ENCODE results near the gene IMPDH1.

IMPDH1 gene

DNA sequence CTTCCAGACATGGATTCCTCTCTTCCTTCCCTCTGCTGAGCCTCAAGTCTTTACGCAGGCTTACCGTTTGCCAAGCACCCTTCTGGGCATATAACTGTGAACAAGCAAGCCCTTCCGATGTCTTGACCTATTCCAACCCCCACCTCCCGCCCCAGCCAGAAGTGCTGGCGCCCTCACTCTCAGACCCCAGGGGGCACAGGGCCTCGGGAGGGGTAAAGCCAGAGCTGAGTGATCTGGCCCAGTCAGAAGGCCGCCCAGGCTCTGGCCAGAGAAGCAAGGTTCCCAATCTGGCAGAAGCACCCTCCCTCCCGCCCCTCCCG is 49.5 kb downstream of the IMPDH1 start:
- DNase-seq (ENCODE audit: low read depth in 2 of 2): no peak

GRCh38 chr7:128359939-128360338 is 49.8 kb downstream of the IMPDH1 start:
- no peak for DNase-seq (ENCODE audit: low read depth in 2 of 2)

GRCh38 chr7:128359336-128359735 is 50.4 kb downstream of the IMPDH1 start:
- DNase-seq (ENCODE audit: low read depth in 2 of 2): no peak

DNA sequence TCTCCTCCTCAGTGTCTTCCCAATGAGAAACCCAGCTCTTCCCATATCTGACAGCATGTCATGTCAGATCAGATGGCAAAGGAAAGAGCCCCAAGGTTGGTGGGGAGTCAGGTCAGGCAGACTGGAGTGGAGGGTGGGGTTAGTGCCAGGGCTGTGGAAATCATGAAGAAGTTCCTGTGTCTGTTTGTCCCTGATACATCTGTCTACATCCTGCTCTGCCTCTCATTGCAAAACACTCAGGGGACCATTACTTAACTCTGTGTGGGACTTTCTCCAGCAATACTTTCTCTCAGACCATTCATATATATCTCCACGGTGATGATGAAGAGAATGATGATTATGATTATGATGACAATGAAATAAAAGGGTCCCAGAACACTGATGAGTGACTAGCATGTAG is 51.5 kb downstream of the IMPDH1 start:
- no peak for DNase-seq (ENCODE audit: low read depth in 2 of 2)

- no peak for DNase-seq (ENCODE audit: low read depth in 2 of 2)
Observed at GRCh38 chr7:128357217-128357613, 52.6 kb downstream of the IMPDH1 start.

DNA sequence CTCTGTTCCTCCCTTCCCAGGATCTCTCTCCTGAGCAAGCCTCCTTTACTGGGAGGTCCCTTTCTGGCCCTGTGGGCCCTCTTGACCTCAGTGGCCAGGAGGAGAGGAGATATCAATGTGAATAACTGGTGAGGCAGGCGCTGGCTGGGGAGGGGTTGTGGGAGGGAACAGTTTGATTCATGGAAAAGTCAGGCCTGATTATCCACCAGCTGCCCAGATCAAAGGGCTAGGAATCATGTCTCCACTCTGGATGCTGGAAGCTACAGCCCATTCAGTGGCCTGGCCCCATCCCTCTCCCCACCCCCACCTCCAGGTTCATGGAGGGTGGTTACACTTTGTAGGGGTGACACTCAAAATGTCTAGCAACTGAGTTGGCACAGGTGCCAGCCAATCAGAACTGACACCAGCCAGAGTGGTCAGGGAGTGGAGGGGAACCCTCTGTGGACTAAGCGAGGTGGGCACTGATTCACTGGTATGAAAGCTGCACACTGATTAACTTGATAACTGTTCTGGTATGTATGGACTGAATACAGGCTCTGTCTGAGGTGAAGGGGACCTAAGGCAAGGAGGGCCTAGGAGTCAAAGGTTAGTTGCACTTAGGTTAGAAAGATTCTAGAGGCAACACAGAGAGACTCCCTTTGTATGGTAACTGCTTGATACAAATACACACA is 53.1 kb downstream of the IMPDH1 start:
- DNase-seq (ENCODE audit: low read depth in 2 of 2): no peak

DNA sequence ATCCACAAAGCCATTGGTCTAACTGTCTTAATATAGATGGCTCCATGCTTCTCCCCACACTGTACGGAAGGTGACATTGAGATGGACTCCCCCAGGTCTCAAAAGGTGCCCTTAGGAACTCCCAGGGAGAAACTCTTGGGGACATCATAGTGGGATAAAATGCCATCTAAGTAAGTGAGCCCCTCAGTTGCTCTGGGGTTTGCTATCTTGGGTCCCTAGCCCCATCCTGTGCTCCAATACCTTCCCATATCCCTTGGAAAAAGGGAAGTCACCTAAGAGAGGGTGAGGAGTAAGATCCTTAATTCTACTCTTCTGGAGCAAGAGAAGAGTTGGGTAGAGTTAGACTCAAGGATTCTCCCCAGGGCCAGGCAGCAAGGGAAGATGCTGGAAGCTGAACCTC is 56.2 kb downstream of the IMPDH1 start:
- no peak for DNase-seq (ENCODE audit: low read depth in 2 of 2)

GRCh38 chr7:128353189-128353588 is 56.6 kb downstream of the IMPDH1 start:
- DNase-seq (ENCODE audit: low read depth in 2 of 2): no peak

GRCh38 chr7:128352636-128353035 is 57.1 kb downstream of the IMPDH1 start:
- no peak for DNase-seq (ENCODE audit: low read depth in 2 of 2)

GRCh38 chr7:128352153-128352537 is 57.6 kb downstream of the IMPDH1 start:
- DNase-seq (ENCODE audit: low read depth in 2 of 2): peak in 1 of 2 donors; percentile 19

- no peak for DNase-seq (ENCODE audit: low read depth in 2 of 2)
Observed at GRCh38 chr7:128351296-128352152, 58.3 kb downstream of the IMPDH1 start.

DNA sequence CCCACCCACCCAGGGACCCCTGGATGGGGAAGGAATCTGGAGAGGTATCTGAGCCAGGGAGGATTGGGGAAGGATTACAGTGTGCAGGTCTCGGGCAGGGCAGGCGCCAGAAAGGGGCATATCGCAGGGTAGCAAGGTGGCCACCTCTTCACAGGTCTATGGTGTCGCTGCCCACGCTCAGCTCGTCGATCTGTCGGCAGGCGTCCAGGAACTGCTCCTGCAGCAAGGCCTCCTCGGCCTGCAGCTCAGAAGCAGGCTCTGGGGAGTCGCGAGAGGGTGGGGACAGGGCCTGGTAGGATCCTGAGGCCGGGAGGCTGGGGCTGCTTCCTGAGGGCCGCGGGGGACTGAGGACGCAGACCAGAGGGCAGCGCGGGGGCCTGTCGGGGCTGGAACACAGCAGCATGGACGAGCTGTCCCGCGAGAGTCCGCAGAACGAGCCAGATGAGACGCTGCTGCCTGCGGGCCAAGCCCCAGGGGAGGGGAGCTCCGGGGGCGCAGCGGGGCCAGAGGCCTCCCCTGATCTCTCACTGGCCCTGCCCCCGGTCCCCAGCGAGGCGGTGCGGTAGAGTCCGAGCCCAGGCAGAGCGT is 59.0 kb downstream of the IMPDH1 start:
- DNase-seq (ENCODE audit: low read depth in 2 of 2): no peak

DNA sequence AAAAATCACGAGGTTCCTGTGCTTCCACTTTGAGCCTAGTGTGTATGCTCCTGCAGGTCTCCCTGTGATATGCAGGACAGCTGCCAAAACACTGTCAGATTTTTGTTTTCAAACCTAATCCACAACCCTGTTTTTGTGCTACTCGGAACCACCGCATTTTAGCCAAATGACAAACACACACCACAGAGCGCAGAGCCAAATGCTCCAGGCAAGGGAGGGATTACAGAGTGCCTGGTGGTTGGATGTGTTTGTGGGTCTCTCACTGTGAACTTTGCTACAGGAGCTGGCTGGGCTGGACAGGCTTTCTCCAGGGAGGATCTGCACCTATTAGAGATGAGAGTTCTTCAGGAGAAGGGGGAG is 60.3 kb downstream of the IMPDH1 start:
- no peak for DNase-seq (ENCODE audit: low read depth in 2 of 2)

DNA sequence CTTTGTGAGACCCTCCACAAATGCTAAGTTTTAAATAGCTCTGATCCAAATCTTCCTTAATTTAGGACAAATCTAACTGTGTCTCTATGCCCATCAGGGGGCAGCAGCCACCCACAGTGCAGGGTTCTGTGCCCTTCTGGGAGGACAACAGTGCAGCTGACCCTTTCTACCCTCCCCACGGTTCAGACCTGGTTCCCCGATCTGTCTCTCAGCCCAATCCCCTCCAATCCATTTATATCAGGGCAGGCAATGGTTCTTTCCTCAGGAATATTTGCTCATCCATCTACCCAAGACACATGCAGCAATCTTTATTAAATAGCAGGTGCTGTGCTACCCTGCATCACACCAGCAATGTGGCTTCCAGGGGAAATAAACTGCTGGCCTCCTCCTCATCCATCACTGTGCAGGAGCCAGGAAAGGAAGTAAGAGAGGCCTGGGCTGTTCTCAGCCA is 62.1 kb downstream of the IMPDH1 start:
- peak in 1 of 2 donors; percentile 28 for DNase-seq (ENCODE audit: low read depth in 2 of 2)

GRCh38 chr7:128344431-128344774 is 65.4 kb downstream of the IMPDH1 start:
- no peak for DNase-seq (ENCODE audit: low read depth in 2 of 2)

DNA sequence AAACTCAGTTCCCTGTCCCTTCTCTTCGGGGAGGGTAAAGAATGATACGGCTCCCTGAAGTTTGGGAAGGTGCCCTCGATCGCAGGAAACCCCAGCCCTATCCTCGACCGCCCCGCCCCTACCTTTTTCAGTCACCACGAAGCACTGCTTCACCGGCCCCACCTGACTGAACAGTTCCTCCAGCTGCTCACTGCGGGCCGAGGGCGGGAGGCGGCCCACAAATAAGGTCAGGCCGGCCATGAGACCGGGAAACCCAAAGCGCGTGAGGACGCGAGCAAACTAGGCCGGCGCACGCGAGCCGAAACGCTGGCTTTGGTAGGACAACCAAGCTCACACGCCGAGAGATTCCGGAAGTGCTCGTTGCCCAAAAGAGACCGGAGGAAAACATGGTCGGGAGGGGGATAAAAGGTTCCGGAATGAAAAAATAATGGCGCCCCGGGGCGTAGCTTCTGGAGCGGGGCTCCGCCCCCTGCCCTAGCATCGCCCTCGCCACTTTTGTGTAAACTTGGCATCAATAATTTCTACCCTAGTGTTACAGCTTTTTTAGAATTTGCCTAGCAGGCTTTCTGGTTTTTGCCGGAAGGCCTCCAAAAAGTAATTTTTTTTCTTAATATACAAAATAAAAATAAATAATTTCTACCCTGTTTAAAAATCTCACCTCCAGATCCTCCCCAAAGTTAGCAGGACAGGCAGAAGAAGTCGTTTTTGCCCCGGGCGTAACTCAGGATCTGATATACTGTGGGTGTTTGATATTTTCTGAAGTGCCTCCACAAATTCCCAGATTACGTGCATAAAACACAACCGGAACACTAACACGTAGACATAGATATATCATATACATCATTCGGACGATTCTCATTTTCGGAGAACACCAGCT is 66.0 kb downstream of the IMPDH1 start, which contains the start of gene RBM28:
Gene RBM28, minus strand, starts transcription at position 355 of the 877 bp plus-strand sequence. Its CDS starts 115 bp downstream, at position 240.
- peak; percentile 77 to 82 for DNase-seq (ENCODE audit: low read depth in 2 of 2)
